HG03457 (cell line): ENCODE measurements around the gene TSSK3.

ENCODE experiments used
- ATAC-seq: cut with Tn5 transposase; IDR thresholded peaks from one replicate; pipeline ENCODE4 v1.9.1; 2021; ENCODE audit warnings: moderate number of reproducible peaks; ENCODE audit not compliant: unreplicated experiment

TSSK3 gene

DNA sequence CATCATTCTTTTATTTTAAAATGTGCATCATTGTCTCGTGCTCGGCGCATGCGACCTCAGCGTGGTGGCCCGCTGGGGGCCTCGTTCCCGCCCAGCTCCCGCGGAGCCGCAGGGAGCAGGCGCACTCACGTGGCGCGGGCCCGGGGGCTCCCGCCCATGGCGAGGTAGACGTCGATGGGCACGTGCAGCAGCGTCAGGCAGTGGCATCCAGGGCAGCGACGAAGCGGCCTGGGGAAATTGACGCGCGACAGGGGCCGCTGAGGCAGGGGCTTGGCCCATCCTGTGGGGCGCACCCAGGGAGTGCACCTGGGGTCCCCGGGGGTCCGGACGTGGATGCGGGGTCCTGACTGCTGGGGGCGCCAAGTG, 1.0 kb upstream of the TSSK3 start:
- ATAC-seq, result no peak

DNA sequence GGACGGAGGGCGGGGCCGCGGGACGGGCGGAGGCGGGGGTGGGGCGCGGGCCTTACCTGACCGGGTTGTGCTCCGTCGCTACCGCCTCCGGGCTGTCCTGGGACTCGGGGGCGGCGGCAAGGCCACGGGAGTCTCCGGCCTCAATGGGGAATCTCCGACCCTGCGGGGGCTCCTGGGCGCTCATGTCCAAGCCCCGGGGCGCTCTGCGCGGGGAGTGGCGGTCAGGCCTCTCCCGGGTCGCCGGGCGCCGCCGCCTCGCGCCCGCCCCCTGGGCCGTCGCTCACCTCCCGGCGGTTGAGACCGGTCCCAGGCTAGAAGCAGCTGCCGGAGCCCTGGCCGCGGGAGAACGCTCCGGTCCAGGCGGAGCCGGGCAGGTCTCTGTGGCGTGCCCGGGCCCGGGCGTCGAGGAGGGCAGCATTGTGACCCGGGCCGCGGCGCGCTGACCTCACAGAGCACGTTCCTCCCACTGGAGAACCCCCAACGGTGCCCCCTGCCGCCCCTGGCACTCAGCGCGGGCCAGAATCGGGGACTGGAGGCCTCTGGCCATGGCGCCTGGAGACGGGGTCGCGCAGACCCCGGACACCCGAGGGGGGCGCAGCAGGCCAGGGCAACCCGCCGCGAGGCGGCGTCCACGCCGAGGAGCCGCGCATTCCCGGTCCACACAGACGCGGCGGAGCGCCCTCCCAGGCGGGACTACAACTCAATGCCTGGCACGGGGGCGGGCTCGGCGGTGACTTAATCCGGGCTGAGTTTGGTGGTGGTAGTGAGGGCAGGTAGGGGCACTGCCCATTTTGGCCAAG, 465 bp upstream of the TSSK3 start:
- ATAC-seq, result no peak

DNA sequence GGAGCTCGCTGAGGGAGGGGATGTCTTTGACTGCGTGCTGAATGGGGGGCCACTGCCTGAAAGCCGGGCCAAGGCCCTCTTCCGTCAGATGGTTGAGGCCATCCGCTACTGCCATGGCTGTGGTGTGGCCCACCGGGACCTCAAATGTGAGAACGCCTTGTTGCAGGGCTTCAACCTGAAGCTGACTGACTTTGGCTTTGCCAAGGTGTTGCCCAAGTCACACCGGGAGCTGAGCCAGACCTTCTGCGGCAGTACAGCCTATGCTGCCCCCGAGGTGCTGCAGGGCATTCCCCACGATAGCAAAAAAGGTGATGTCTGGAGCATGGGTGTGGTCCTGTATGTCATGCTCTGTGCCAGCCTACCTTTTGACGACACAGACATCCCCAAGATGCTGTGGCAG, 1.4 kb downstream of the TSSK3 start:
- no peak for ATAC-seq

DNA sequence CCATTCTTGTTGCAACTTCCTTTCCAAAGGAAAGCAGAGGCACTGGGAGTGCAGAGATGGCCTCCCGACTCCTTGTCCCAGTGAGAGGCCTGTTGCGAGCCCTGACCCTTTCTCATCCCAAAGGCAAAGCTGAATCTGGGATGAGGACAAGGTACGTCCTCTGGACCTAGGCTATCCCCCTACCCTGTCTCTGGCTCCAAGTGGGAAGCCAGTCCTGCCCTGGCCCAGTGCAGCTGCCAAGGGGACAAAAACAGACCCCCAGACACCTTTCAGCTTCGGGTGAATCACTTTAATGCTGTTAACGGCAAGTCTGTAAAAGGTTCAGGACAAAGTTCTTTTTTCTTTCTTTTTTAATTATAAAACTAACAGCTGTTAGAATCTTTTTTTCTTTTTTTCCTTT, 2.5 kb downstream of the TSSK3 start:
- no peak for ATAC-seq

DNA sequence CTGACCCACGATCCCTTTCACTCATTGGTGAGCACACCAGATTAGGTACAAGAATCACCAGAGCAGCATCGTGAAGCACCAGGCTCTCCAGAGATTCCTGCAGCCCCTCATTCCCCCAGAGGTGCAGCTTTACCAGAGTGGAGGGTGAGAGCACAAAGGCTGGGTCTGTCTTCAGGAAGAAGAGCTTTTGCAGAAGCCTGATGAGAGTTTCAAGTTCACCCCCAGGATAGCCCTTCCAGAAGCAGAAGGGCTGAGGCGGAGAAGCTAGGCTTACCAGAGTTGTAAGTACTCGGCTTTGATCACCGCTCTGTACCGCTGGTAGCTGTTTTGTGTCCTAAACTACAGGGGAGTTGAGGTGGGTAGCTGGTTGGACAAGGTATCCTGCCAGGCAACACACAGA, 3.1 kb downstream of the TSSK3 start:
- ATAC-seq, result no peak

DNA sequence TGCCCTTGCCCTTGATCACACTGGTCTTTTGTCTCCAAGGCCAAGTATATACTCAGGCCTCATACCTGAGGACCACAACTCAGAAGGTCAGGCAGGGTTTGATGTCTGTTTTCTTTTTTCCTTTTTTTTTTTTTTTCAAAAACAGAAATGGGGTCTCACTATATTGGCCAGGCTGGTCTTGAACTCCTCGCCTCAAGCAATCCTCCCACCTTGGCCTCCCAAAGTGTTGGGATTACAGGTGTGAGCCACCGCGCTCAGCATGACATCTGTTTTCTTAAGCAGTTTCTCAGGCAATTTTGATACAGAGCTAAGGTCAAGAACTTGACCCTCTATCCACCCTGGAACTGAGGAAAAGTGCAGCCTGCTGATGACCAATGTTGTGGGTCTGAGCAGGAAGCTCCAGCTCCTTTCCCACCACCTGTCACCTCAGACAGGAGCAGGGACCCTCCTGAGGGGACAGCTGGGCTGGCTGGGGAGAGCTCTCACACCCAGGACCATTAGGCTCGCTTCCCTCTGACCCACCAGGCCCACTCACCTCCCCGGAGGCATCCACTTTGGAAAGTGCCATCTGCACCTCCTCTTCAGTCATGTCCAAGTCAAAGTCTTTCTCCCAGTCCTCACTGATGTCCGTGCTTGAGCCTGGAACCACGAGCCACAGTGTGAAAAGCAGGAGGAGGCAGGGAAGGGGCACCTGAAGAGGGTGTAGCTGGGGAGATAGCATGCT, 5.7 kb downstream of the TSSK3 start:
- no peak for ATAC-seq

DNA sequence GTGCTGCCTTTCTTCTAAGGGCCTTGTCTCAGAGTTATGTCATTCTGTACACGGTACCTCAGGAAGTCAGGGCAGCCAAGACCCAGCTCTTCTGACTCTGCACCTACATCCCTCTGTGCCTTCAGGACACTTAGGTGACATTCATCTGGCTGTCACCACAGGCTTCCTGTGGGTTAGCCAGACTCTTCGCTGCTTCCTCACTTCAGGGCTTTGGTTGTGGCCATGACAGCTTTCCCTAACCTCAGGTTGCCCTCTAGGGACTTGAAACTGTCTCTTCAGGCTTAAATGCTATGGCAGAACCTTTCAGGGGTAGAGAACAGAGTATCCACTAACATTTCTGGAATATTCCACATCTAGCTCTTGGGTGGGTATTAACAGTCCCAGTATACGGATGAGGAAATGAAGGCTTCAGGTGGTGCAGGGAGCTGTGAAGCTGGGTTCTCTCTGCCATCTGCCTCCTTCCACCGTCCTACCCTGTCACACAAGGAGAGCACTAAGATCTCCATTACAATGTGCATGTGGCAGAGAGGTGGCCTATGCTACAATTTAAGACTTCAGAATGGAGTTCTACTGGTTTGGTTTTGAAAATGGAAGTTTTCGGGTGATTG, 9.9 kb downstream of the TSSK3 start:
- no peak for ATAC-seq

DNA sequence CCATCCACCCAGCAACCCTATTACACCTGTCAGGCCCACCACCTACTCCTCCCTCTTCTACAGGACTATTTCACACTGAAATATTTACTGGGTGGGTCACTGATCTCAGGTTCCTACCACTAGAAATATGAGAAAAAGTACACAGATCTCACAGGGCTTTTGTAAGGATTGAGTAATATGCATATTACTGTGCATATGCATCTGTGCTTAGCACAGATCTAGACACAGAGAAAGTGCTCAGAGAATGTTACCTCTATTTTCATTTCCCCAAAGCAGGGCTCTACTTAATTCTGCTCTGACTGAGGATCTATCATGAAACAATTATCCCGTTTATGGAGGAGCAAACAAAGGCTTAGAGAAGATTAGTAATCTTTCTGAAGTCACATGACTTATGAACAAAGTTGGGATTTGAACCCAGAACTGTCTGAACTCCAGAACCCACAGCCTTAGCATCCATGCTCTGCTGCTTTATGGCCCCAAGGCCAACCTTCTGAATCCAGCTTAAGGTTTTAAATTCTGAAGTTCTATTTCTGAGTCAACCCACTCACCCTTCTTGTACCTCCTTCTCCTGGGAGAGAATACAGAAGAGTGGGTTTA, 11.8 kb downstream of the TSSK3 start:
- ATAC-seq, result no peak

DNA sequence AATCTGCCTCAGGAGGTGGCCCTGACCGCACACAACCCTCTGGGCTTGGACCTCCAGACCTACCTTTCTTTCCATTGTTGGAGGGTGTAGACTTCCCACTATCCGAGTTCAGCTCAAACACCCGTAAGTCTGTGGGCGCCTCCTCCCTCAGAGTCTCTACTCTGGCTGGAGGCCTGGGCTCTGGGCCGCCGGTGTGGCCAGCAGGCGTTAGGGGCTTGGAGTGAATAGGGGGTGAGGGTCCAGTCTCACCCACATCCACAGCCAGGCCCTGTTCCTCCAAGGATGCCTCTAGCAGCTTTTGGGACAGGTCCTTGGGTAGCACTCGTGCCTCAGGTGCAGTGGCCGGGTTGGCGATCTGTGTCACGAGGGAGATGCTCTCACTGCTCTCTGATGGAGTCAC, 13.9 kb downstream of the TSSK3 start:
- no peak for ATAC-seq

DNA sequence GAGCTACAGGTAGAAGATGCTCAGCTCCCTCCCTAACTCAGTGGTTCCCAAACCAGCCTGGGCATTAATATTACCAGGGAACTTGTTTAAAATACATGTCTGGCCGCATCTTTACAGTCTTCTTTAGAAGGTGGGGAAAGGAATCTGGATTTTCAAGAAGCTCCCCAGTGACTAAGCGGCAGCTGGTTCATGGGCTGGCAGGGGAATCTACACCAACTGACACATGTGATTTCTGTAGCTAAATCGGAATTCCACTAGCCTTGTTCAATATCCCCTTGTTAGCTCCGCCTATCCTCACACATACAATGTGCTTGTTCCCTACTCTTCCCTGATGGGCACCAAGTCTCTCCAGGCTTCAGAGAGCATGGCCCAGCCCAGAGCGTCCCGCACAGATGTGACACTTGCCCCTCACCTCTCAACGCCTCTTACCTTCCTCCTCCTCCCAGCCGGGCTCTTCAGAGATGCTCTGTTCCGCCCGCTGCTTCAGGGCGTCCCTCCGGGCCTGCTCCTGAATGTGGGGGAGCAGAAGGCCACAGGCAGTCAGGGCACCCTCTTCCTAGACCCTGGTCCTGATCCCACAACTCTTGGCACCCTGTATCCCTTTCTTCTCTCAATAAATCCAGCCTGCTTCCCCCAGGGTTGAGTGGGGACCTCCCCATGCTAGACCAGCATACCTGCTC, 15.3 kb downstream of the TSSK3 start:
- ATAC-seq, result no peak

DNA sequence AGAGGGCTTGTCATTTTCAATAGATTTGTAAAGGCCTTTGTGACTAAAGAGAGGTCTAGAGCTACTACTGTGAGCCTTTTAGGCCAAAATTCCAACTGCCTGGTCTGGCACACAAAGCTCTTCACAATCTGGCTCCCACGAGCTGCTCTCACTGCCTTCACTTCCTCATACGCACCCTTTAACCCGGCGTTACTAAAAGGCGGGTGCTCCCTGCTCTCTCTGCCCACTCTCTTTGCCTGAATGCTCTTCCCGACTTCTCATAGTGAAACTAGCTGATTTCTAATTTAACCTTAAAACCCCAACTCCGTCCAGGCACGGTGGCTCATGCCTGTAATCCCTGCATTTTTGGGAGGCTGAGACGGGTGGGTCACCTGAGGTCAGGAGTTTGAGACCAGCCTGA, 17.7 kb downstream of the TSSK3 start:
- no peak for ATAC-seq

DNA sequence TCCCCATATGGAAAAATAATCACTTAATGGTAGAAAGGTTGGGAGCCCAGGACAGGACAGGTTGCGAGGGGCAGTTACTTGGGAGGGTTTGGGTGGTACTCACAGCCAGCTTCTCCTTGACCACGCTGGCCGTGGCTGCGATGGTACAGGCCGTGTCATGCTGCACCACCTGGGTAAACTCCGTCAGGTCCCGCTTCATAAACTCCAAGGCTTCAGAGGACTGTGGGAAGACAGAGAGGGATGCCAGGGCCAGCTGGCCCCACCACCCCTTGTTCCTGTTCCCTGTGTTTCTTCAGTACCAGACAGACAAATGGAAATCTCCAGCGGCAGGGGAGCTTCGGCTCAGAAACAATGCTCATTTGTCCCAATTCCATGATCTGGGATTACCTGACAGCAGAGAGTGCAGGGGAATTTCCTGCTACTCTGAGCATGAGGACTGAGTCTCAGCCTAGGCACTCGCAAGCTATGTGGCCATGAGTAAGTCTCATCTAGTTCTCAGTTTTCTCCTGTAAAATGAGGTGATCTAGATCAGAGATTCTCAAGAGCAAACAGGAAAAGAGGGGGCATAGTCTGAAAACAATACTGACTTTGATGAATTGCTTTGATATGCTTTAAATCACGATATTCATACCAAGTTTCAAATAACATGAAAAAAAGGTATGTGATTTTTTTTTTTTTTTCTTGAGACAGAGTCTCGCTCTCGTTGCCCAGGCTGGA, 24.5 kb downstream of the TSSK3 start:
- ATAC-seq, result no peak

DNA sequence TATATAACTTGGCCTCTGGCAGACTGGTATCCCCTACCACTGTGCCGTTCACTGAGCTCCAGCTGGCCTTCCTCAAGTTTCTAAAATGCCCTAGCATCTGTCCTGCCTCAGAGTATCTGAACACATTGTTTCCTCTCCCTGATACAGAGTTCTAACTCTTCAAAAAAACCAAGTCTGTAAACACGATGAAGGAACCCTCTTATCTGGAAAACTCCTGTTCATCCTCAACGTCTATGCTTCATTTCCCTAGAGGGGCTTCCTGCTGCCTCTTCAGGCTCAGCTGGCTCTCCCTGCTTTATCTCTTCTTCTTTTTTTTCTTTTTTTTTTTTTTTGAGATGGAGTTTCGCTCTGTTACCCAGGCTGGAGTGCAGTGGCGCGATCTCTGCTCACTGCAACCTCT, 26.3 kb downstream of the TSSK3 start:
- ATAC-seq, result no peak

DNA sequence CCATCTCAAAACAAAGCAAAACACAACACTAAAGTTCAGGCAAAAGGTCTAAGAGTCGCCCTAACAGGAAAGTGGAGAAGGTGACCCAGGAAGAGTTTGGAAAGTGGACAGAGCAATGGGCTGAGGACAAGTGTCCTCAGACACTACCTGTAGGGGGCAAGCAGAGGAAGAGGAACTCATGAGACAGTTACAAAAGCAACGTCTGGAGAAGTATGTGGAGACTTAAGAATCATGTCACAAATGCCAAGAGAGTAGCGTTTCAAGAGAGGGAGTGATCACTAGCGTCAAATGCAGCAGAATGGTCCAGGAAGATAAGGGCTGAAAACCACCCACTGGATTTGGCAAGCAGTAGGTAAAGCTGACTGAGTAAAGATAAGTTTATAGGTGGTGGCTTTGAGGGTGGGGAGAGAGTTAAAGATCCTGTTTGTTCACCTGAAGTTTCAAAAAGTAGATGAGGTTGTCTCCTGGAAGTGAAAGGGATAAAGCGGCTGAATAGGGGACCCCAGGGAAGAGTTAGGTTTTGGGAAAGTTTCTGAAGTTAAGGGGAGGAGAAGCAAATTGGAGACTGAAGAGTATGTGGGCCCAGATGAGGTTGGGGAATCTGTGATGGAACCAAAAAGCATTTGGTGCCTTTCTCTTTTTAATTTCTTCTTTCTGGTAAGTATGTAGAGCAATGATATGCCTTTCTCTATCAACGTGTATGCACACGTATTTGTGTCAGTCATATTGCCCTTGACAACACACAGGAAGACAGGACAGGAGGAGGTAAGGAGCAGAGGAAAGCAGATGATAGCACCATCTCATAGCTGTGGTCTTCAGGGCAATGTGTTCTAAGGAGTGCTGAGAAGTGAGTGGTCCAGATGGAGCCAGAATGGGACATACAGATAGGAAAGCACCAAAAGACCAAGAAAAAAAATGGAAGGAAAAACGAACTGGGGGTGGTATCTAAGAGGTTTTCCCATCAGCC, 28.8 kb downstream of the TSSK3 start:
- ATAC-seq, result no peak

DNA sequence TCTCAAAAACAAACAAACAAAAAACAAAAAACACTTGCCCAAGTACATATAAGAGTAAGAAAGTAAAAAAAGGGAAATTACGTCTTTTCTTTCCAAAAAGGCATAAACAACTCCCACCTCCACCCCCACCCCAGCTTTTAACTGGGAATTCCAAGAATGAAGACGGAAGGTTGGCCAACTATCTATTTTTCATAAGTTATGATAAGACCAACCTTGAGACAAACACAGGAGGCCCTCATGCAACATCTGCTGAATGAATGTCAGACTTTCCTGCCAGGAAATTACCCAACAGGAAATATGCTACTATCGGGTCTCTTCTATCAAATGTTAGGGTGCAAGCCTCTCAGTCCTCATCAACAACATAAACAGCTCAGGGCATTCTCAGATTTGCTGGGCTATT, 30.0 kb downstream of the TSSK3 start:
- no peak for ATAC-seq

DNA sequence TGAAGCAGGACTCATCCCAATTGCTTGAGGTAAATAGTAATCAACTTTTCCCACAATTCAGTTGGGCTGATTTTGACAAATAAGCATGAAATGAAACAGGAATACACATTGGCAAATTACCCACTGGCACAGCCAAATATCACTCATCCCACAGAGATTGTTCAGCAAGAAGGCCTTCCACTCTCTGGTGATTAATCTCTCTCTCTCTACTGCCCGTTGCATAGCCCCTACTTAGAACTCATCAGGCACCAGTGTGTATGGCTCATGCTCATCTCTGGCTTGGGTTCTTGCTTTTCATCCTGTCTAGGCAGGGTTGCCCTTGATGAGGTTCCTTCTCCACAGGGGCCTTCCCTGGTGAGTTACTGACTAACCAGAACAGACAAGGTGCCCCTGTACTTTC, 30.8 kb downstream of the TSSK3 start:
- ATAC-seq, result no peak

DNA sequence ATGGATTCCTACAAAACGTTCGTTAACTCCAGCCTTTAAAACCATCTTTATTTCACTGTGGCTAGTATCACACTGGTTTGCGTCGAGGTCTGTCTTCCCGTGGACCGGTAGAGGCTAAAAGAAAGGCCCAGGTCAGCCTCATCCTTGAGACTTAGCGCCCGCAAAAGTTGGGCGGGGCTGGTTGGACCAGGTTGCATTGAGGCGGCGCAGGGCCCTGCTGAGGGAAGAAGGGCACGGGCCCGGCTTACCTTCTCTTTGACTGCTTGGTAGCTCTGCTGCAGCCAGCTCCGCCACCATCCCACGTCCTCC, 31.4 kb downstream of the TSSK3 start:
- ATAC-seq, result no peak

DNA sequence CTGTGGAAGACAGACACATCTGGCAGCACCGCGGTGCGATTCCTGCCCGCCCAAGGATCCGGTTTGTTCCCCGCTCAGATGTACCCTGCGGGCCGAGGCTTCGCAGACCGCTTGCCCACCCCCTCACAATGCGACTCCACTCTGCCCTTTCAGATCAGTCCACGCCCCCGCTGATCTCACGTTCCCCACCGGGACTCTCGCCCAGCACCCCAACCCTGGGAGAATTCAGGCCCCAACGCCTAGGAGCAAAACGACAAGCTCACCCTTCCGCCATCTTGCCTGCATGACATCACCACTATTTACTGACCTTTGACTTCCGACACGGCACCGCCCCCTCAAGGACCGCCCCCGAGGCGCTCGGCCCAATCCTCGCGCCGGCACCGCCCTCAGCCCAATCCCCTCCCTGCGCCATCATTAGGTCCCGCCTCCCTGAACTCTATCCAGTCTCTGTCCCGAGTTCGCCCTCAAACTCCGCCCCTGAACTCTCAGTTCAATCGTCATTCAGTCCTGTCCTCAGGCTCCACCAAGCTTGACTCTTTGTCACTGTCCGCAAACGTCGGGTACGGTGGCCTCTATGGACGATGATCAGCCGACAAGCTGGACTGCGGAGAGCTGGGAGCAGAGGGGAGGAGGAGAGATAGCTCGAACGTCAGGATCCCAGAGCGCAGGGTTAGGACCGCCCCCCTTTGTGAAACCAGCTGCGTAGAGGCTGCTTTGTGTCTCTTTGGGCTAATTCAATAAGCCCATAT, 32.0 kb downstream of the TSSK3 start, which contains the start of gene BSDC1:
BSDC1 (minus strand) TSS at position 301 of the 749 bp plus-strand sequence; CDS start at position 274, 27 bp downstream.
- peak; percentile 83 for ATAC-seq

DNA sequence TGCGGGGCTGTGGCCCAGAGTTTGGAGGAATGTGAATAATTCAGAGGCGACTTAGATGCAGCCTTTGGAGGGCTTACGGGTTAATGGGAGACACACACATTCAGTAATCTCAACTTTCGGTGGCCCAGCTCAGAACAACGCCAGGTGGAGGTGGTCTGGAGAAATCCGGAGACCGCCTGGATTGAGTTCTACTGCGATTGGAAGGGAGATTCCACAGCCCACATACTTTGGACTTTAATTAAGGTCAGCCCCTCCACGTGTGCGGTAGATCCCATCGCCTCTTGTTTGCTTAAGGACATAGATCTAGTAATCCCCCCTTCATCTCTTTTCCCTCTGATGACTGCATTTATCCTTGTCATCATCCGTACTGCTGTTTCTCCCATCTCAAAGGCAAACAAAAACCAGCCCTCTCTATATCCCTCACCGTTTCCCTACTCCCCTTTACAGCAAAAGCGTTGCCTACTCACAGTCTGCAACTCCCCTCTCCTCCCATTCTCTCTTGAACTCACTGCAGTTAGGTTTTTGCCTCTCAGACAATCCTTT, 32.6 kb downstream of the TSSK3 start:
- ATAC-seq, result no peak
